NK-92 (cell line): ENCODE measurements around the gene AGBL4.

Experiments used
- DNase-seq: peaks from one replicate; lab custom pipeline; 2025; ENCODE audit not compliant: unreplicated experiment; lab: John Stamatoyannopoulos, UW

The AGBL4 gene

GRCh38 chr1:48671578-48671977, 1352.2 kb downstream of the AGBL4 start:
- no peak for DNase-seq

GRCh38 chr1:48670234-48671020, 1353.3 kb downstream of the AGBL4 start:
- no peak for DNase-seq

- no peak for DNase-seq
Measured at GRCh38 chr1:48668339-48668738, 1355.4 kb downstream of the AGBL4 start.

- DNase-seq: no peak
Measured at GRCh38 chr1:48667782-48668181, 1356.0 kb downstream of the AGBL4 start.

- no peak for DNase-seq
Measured at GRCh38 chr1:48665708-48666407, 1357.9 kb downstream of the AGBL4 start.

- no peak for DNase-seq
Measured at GRCh38 chr1:48661726-48662463, 1361.9 kb downstream of the AGBL4 start.

GRCh38 chr1:48659801-48660200, 1364.0 kb downstream of the AGBL4 start:
- no peak for DNase-seq

- no peak for DNase-seq
Measured at GRCh38 chr1:48657413-48657812, 1366.3 kb downstream of the AGBL4 start.

- DNase-seq: no peak
Measured at GRCh38 chr1:48654606-48655210, 1369.0 kb downstream of the AGBL4 start.

- no peak for DNase-seq
Measured at GRCh38 chr1:48652334-48652733, 1371.4 kb downstream of the AGBL4 start.

GRCh38 chr1:48649880-48650279, 1373.9 kb downstream of the AGBL4 start:
- DNase-seq: no peak

GRCh38 chr1:48645883-48646282, 1377.9 kb downstream of the AGBL4 start:
- no peak for DNase-seq

GRCh38 chr1:48644905-48645605, 1378.7 kb downstream of the AGBL4 start:
- no peak for DNase-seq

GRCh38 chr1:48644190-48644900, 1379.4 kb downstream of the AGBL4 start:
- DNase-seq: no peak

GRCh38 chr1:48643193-48643592, 1380.6 kb downstream of the AGBL4 start:
- no peak for DNase-seq

GRCh38 chr1:48640836-48641492, 1382.8 kb downstream of the AGBL4 start:
- DNase-seq: no peak

- no peak for DNase-seq
Measured at GRCh38 chr1:48629867-48630266, 1393.9 kb downstream of the AGBL4 start.

- no peak for DNase-seq
Measured at GRCh38 chr1:48627486-48627885, 1396.3 kb downstream of the AGBL4 start.

GRCh38 chr1:48619539-48619938, 1404.2 kb downstream of the AGBL4 start:
- DNase-seq: no peak

- DNase-seq: no peak
Measured at GRCh38 chr1:48617252-48617651, 1406.5 kb downstream of the AGBL4 start.
